CD4-positive, alpha-beta T cell (primary cell): ENCODE measurements around the gene OCA2. TPM values are rescaled to one million over a fixed set of nuclear protein-coding genes. Genes with fewer than 3 reads are reported as not detected.

Experiments used
- ATAC-seq: fragments of 200-7000 bp; cut with Tn5 transposase; one replicate; pipeline ENCODE4 v1.10.0; 2022; ENCODE audit warnings: mild to moderate bottlenecking; ENCODE audit not compliant: poor library complexity
- CTCF ChIA-PET: fragments of 350-600 bp; sonication (Branson Sonifier 250); formaldehyde crosslinking; loops from one replicate; lab custom pipeline; 2021; ENCODE audit warnings: antibody characterized with exemption, inconsistent platforms; lab: Charles Lee
- POLR2A ChIA-PET: fragments of 350-600 bp; sonication (Branson Sonifier 250); formaldehyde crosslinking; loops from one replicate; lab custom pipeline; 2021; ENCODE audit warnings: antibody characterized with exemption, inconsistent platforms; lab: Charles Lee
- DNase-seq, 14 experiments: peaks; one replicate each; pipeline ENCODE4 v3.0.0-alpha.2; 2013 to 2020; ENCODE audit warnings: mixed read lengths in 2 of 14
- H3K27ac ChIP-seq, 2 donors: one replicate each; pipeline versions ENCODE4 v1.5.1 to v1.7.0; 2013; ENCODE audit warnings: low read length in 2 of 2, low read depth in 1 of 2, mild to moderate bottlenecking in 1 of 2
- H3K27me3 ChIP-seq, 2 experiments: 1 replicate in 1 of 2; 2 replicates in 1 of 2; pipeline versions ENCODE4 v1.6.1 to v1.7.0; 2013; ENCODE audit warnings: low read length in 2 of 2, control low read depth in 1 of 2, mild to moderate bottlenecking in 1 of 2, moderate library complexity in 1 of 2; ENCODE audit not compliant: insufficient read depth in 2 of 2, control insufficient read depth in 1 of 2
- H3K36me3 ChIP-seq: one replicate; pipeline ENCODE4 v1.6.1; 2013; ENCODE audit warnings: low read length, control low read depth; ENCODE audit not compliant: insufficient read depth
- H3K4me1 ChIP-seq: one replicate; pipeline ENCODE4 v1.6.1; 2013; ENCODE audit warnings: low read length, control low read depth; ENCODE audit not compliant: insufficient read depth
- H3K4me3 ChIP-seq: one replicate; pipeline ENCODE4 v1.5.1; 2013; ENCODE audit warnings: mild to moderate bottlenecking, low read length, moderate library complexity
- H3K9me3 ChIP-seq, 2 experiments: 1 replicate in 1 of 2; 2 replicates in 1 of 2; pipeline versions ENCODE4 v1.6.1 to v1.7.0; 2013; ENCODE audit warnings: low read length in 2 of 2, mild to moderate bottlenecking in 2 of 2, control low read depth in 1 of 2, moderate library complexity in 1 of 2; ENCODE audit not compliant: control insufficient read depth in 1 of 2, insufficient read depth in 1 of 2
- H3K27ac Mint-ChIP-seq: one replicate; pipeline ENCODE4 v1.8.0; 2020; ENCODE audit warnings: mixed read lengths
- H3K27me3 Mint-ChIP-seq: one replicate; pipeline ENCODE4 v1.8.0; 2021; ENCODE audit warnings: mixed read lengths
- H3K36me3 Mint-ChIP-seq: one replicate; pipeline ENCODE4 v1.8.0; 2021; ENCODE audit warnings: low read depth, mixed read lengths
- H3K4me1 Mint-ChIP-seq: one replicate; pipeline ENCODE4 v1.8.0; 2021; ENCODE audit warnings: low read depth, mixed read lengths
- H3K4me3 Mint-ChIP-seq: one replicate; pipeline ENCODE4 v1.8.0; 2020; ENCODE audit warnings: mild to moderate bottlenecking, mixed read lengths
- H3K9me3 Mint-ChIP-seq: one replicate; pipeline ENCODE4 v1.8.0; 2020; ENCODE audit warnings: mixed read lengths
- intact Hi-C, 2 experiments: fragments of 100-400 bp; cut with DNase I in 1 of 2; cut with micrococcal nuclease in 1 of 2; formaldehyde crosslinking; loops; one replicate each; pipeline versions ENCODE4 v1.15.1 to v1.9.0; 2023 to 2025; cut with DNase I, micrococcal nuclease
- total RNA-seq, 174 experiments: library from RNA in 2 of 174; stranded (reverse) in 2 of 174; gene quantifications; one replicate each; pipeline ENCODE4 v1.2.3 and lab custom pipeline; 2021 to 2026
- TF ChIP-seq, protein P1 (sequence below): fragments of 200-600 bp; IDR thresholded peaks from one replicate; pipeline ENCODE4 v1.8.0; 2022; ENCODE audit warnings: antibody characterized with exemption, mild to moderate bottlenecking

OCA2 gene
- total RNA-seq, 2 experiments from 2014 or later: not detected

DNA sequence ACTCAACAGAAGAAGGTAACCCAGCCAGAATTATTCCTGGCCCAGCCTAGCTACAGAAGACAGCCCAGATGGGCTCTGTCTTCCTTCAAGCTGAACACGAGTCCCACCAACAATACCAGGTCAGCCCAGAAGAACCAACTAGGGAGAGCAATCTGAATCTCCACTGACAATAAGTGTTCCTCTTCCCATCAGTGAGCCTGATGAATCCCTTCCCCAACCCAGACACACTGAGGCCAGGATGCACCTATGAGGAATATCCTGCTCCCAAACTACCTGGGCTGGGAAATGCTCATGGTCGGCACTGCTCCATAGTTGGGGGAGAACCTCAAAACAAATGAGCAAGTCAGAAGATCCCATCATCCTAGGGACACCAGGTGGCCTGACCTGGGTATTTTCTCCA, 351.1 kb downstream of the OCA2 start:
- H3K27me3 Mint-ChIP-seq: no peaks in the 10 kb centered on the region
- POLR2A ChIA-PET: no interaction called here

GRCh38 chr15:27746401-27746955, 352.6 kb downstream of the OCA2 start:
- Mint-ChIP-seq H3K27me3 (no peaks in the 10 kb centered on the region), H3K4me3 (no peak overlapping the region), H3K36me3 (no peaks in the 10 kb centered on the region), H3K27ac (no peak overlapping the region), H3K9me3 (peaks cover 3% of the 10 kb centered on the region), H3K4me1 (no peaks in the 10 kb centered on the region)
- CTCF ChIA-PET: no interaction called here
- intact Hi-C loops: no loop called here
- Histone ChIP-seq H3K9me3 (peaks cover 0 to 11% of the 10 kb centered on the region in 2 experiments), H3K27me3 (no peaks in the 10 kb centered on the region), H3K4me3 (no peak overlapping the region), H3K27ac (no peak overlapping the region), H3K36me3 (no peaks in the 10 kb centered on the region), H3K4me1 (no peaks in the 10 kb centered on the region)
- ATAC-seq: no peak
- POLR2A ChIA-PET: no interaction called here
- TF ChIP-seq, protein P1, sequence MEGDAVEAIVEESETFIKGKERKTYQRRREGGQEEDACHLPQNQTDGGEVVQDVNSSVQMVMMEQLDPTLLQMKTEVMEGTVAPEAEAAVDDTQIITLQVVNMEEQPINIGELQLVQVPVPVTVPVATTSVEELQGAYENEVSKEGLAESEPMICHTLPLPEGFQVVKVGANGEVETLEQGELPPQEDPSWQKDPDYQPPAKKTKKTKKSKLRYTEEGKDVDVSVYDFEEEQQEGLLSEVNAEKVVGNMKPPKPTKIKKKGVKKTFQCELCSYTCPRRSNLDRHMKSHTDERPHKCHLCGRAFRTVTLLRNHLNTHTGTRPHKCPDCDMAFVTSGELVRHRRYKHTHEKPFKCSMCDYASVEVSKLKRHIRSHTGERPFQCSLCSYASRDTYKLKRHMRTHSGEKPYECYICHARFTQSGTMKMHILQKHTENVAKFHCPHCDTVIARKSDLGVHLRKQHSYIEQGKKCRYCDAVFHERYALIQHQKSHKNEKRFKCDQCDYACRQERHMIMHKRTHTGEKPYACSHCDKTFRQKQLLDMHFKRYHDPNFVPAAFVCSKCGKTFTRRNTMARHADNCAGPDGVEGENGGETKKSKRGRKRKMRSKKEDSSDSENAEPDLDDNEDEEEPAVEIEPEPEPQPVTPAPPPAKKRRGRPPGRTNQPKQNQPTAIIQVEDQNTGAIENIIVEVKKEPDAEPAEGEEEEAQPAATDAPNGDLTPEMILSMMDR: no peak
- no peak for DNase-seq

More for the DNA sequence above, 351.1 kb downstream of the OCA2 start:
- no peaks in the 10 kb centered on the region for H3K4me1 ChIP-seq
- H3K36me3 ChIP-seq: no peaks in the 10 kb centered on the region
- TF ChIP-seq, protein P1: no peak
- H3K27ac ChIP-seq: no peak overlapping the region
- H3K4me1 Mint-ChIP-seq: no peaks in the 10 kb centered on the region
- intact Hi-C loops: no loop called here
- no peaks in the 10 kb centered on the region for H3K9me3 Mint-ChIP-seq
- CTCF ChIA-PET: interaction anchor here (0.6 kb wide), 1 partner anchor 442 kb away, joined by 3 read pairs; no protein-coding TSS in a partner anchor
- H3K36me3 Mint-ChIP-seq: no peaks in the 10 kb centered on the region
- no peak overlapping the region for H3K4me3 ChIP-seq
- no peak overlapping the region for H3K4me3 Mint-ChIP-seq
- no peak overlapping the region for H3K27ac Mint-ChIP-seq
- H3K27me3 ChIP-seq: no peaks in the 10 kb centered on the region
- ATAC-seq (no peak), DNase-seq (no peak)
- H3K9me3 ChIP-seq: peaks cover 0 to 11% of the 10 kb centered on the region in 2 experiments

GRCh38 chr15:27744641-27745040, 354.5 kb downstream of the OCA2 start:
- CTCF ChIA-PET: no interaction called here
- no peaks in the 10 kb centered on the region for H3K36me3 Mint-ChIP-seq
- H3K27ac Mint-ChIP-seq: no peak overlapping the region
- no peak for ATAC-seq
- H3K9me3 Mint-ChIP-seq: peaks cover 5% of the 10 kb centered on the region
- no peaks in the 10 kb centered on the region for H3K27me3 Mint-ChIP-seq
- H3K4me1 Mint-ChIP-seq: no peaks in the 10 kb centered on the region
- Histone ChIP-seq H3K9me3 (peaks cover 0 to 17% of the 10 kb centered on the region in 2 experiments), H3K4me3 (no peak overlapping the region), H3K36me3 (no peaks in the 10 kb centered on the region), H3K27ac (no peak overlapping the region), H3K4me1 (no peaks in the 10 kb centered on the region), H3K27me3 (no peaks in the 10 kb centered on the region)
- TF ChIP-seq, protein P1: no peak
- POLR2A ChIA-PET: no interaction called here
- no peak for DNase-seq
- no peak overlapping the region for H3K4me3 Mint-ChIP-seq
- intact Hi-C loops: no loop called here
